GM21619 (cell line): ENCODE measurements around the gene KCNH4.
"Not testable (repeated sequence)": the region's sequence is repeated elsewhere in the genome, so short reads cannot be mapped to it uniquely, and the experiment has no call there.

Experiments
- ATAC-seq: cut with Tn5 transposase; IDR thresholded peaks from one replicate; pipeline ENCODE4 v1.9.1; 2021; ENCODE audit not compliant: unreplicated experiment

KCNH4 gene

GRCh38 chr17:42140690-42141089, 40.3 kb downstream of the KCNH4 start:
- not testable (repeated sequence) for ATAC-seq

- no peak for ATAC-seq
Measured at GRCh38 chr17:42138749-42139492, 42.0 kb downstream of the KCNH4 start.

GRCh38 chr17:42136654-42137051, 44.3 kb downstream of the KCNH4 start:
- no peak for ATAC-seq

GRCh38 chr17:42135664-42136653, 45.0 kb downstream of the KCNH4 start:
- no peak for ATAC-seq

GRCh38 chr17:42135151-42135550, 45.8 kb downstream of the KCNH4 start:
- ATAC-seq, result no peak

- no peak for ATAC-seq
Measured at GRCh38 chr17:42133461-42134041, 47.4 kb downstream of the KCNH4 start.

GRCh38 chr17:42132941-42133340, 48.0 kb downstream of the KCNH4 start:
- no peak for ATAC-seq

- no peak for ATAC-seq
Measured at GRCh38 chr17:42131981-42132432, 48.9 kb downstream of the KCNH4 start.

- ATAC-seq, result no peak
Measured at GRCh38 chr17:42131232-42131631, 49.7 kb downstream of the KCNH4 start.

GRCh38 chr17:42130310-42130936, 50.5 kb downstream of the KCNH4 start:
- ATAC-seq, result no peak

- no peak for ATAC-seq
Measured at GRCh38 chr17:42129109-42129837, 51.7 kb downstream of the KCNH4 start.

GRCh38 chr17:42127414-42127813, 53.5 kb downstream of the KCNH4 start:
- no peak for ATAC-seq

GRCh38 chr17:42126836-42127235, 54.1 kb downstream of the KCNH4 start:
- ATAC-seq, result no peak

- no peak for ATAC-seq
Measured at GRCh38 chr17:42125565-42125964, 55.4 kb downstream of the KCNH4 start.

GRCh38 chr17:42124256-42124655, 56.7 kb downstream of the KCNH4 start:
- ATAC-seq, result no peak

- ATAC-seq, result no peak
Measured at GRCh38 chr17:42122371-42123303, 58.3 kb downstream of the KCNH4 start, which contains the start of gene HSPB9. HSPB9 (plus strand) TSS chr17:42122804; CDS start chr17:42122851, 47 bp downstream.

- ATAC-seq, result no peak
Measured at GRCh38 chr17:42120770-42121769, 59.9 kb downstream of the KCNH4 start, which contains the start of gene KAT2A. KAT2A (minus strand) TSS chr17:42121367; CDS start chr17:42121304, 63 bp downstream.
